Measurements from ENCODE around the gene CAVIN2. TPM values are rescaled to one million over a fixed set of nuclear protein-coding genes. Genes with fewer than 3 reads are reported as not detected.

CAVIN2 gene
- total RNA-seq, 1 donor from 2014 or later = not detected

GRCh38 chr2:191860760-191861466, 14.0 kb upstream of the CAVIN2 start:
- no peak for DNase-seq (ENCODE audit: low spot score)
- Mint-ChIP-seq H3K4me3 (no peak overlapping the region), H3K9me3 (no peaks in the 10 kb centered on the region), H3K27me3 (ENCODE audit: insufficient read depth) (peaks cover 17% of the 10 kb centered on the region), H3K27ac (no peak overlapping the region), H3K4me1 (ENCODE audit: low read depth) (no peaks in the 10 kb centered on the region), H3K36me3 (ENCODE audit: low read depth) (no peaks in the 10 kb centered on the region)
- intact Hi-C loops (cut with micrococcal nuclease) = no loop called here

GRCh38 chr2:191859681-191860080, 12.8 kb upstream of the CAVIN2 start:
- DNase-seq (ENCODE audit: low spot score) = no peak

GRCh38 chr2:191857886-191858285, 11.0 kb upstream of the CAVIN2 start:
- no peak for DNase-seq (ENCODE audit: low spot score)
- H3K36me3 Mint-ChIP-seq (ENCODE audit: low read depth) = no peaks in the 10 kb centered on the region
- intact Hi-C loops (cut with micrococcal nuclease) = no loop called here
- H3K9me3 Mint-ChIP-seq = no peaks in the 10 kb centered on the region
- H3K4me1 Mint-ChIP-seq (ENCODE audit: low read depth) = no peaks in the 10 kb centered on the region
- no peak overlapping the region for H3K27ac Mint-ChIP-seq
- peaks cover 21% of the 10 kb centered on the region for H3K27me3 Mint-ChIP-seq (ENCODE audit: insufficient read depth)
- H3K4me3 Mint-ChIP-seq = no peak overlapping the region

More at GRCh38 chr2:191859681-191860080, 12.8 kb upstream of the CAVIN2 start:
- H3K9me3 Mint-ChIP-seq = no peaks in the 10 kb centered on the region
- H3K36me3 Mint-ChIP-seq (ENCODE audit: low read depth) = no peaks in the 10 kb centered on the region
- H3K4me1 Mint-ChIP-seq (ENCODE audit: low read depth) = no peaks in the 10 kb centered on the region
- intact Hi-C loops (cut with micrococcal nuclease) = no loop called here
- peaks cover 21% of the 10 kb centered on the region for H3K27me3 Mint-ChIP-seq (ENCODE audit: insufficient read depth)
- H3K27ac Mint-ChIP-seq = no peak overlapping the region
- H3K4me3 Mint-ChIP-seq = no peak overlapping the region

- no peak overlapping the region for H3K27ac Mint-ChIP-seq
- H3K27me3 Mint-ChIP-seq (ENCODE audit: insufficient read depth) = peaks cover 21% of the 10 kb centered on the region
- DNase-seq (ENCODE audit: low spot score) = no peak
- H3K4me3 Mint-ChIP-seq = no peak overlapping the region
- H3K36me3 Mint-ChIP-seq (ENCODE audit: low read depth) = no peaks in the 10 kb centered on the region
- H3K9me3 Mint-ChIP-seq = no peaks in the 10 kb centered on the region
- intact Hi-C loops (cut with micrococcal nuclease) = no loop called here
- no peaks in the 10 kb centered on the region for H3K4me1 Mint-ChIP-seq (ENCODE audit: low read depth)
These were observed 10.4 kb upstream of the CAVIN2 start for GRCh38 chr2:191857259-191857805.

- Mint-ChIP-seq H3K4me3 (no peak overlapping the region), H3K27ac (no peak overlapping the region), H3K4me1 (ENCODE audit: low read depth) (no peaks in the 10 kb centered on the region), H3K9me3 (no peaks in the 10 kb centered on the region), H3K36me3 (ENCODE audit: low read depth) (no peaks in the 10 kb centered on the region), H3K27me3 (ENCODE audit: insufficient read depth) (peaks cover 26% of the 10 kb centered on the region)
- no peak for DNase-seq (ENCODE audit: low spot score)
- intact Hi-C loops (cut with micrococcal nuclease) = no loop called here
These were observed 9.4 kb upstream of the CAVIN2 start for GRCh38 chr2:191856111-191856876.

- no peak for DNase-seq (ENCODE audit: low spot score)
- Mint-ChIP-seq H3K9me3 (no peaks in the 10 kb centered on the region), H3K4me1 (ENCODE audit: low read depth) (no peaks in the 10 kb centered on the region), H3K36me3 (ENCODE audit: low read depth) (no peaks in the 10 kb centered on the region), H3K4me3 (no peak overlapping the region), H3K27ac (no peak overlapping the region), H3K27me3 (ENCODE audit: insufficient read depth) (peaks cover 28% of the 10 kb centered on the region)
- intact Hi-C loops (cut with micrococcal nuclease) = no loop called here
These were observed 8.5 kb upstream of the CAVIN2 start for GRCh38 chr2:191855382-191855781.

- DNase-seq (ENCODE audit: low spot score) = no peak
- no peak overlapping the region for H3K27ac Mint-ChIP-seq
- no peaks in the 10 kb centered on the region for H3K36me3 Mint-ChIP-seq (ENCODE audit: low read depth)
- no peaks in the 10 kb centered on the region for H3K9me3 Mint-ChIP-seq
- H3K27me3 Mint-ChIP-seq (ENCODE audit: insufficient read depth) = peaks cover 28% of the 10 kb centered on the region
- intact Hi-C loops (cut with micrococcal nuclease) = no loop called here
- no peak overlapping the region for H3K4me3 Mint-ChIP-seq
- H3K4me1 Mint-ChIP-seq (ENCODE audit: low read depth) = no peaks in the 10 kb centered on the region
These were observed 7.8 kb upstream of the CAVIN2 start for GRCh38 chr2:191854382-191855372.

DNA sequence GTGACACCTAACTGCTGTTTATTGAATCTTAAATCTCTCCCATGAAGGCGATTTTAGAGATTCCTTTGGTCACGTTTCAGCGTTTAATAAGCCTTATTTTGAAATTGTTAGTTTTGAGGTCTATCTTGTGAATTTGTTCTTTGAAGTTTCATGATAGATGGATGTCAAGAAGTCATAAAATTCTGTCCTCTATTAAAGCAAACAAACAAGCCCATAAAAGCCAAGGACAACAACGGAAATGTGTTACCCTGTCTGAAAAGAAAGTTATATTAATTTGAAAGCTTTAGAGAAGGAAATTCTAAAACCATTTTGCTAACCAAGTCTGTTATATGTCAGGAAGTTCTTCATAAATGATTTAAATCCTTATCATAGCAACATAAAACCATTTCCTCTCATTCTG, 7.0 kb upstream of the CAVIN2 start:
- intact Hi-C loops (cut with micrococcal nuclease) = no loop called here
- Mint-ChIP-seq H3K27me3 (ENCODE audit: insufficient read depth) (peaks cover 31% of the 10 kb centered on the region), H3K36me3 (ENCODE audit: low read depth) (no peaks in the 10 kb centered on the region), H3K27ac (no peak overlapping the region), H3K4me1 (ENCODE audit: low read depth) (no peaks in the 10 kb centered on the region), H3K9me3 (no peaks in the 10 kb centered on the region), H3K4me3 (no peak overlapping the region)
- no peak for DNase-seq (ENCODE audit: low spot score)

DNA sequence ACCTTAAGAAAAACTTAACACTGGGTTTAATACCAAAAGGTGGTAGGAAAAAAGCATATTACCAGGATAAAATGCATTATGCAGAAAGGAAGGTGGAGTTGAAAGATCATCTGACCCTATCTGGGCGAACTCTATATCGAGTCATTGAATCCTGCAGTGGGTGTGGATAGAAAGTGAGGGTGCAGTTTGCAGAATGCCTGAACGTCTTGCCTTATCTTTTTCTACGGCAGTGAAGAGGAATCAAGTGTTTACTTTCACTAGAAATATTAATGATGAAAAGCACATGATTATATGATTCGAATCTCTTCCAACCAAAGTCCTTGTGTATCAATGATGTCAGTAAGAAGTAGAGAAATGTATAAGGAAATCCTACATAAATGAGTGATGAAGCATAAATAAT, 4.3 kb upstream of the CAVIN2 start:
- H3K9me3 Mint-ChIP-seq = no peaks in the 10 kb centered on the region
- H3K27me3 Mint-ChIP-seq (ENCODE audit: insufficient read depth) = peaks cover 32% of the 10 kb centered on the region
- intact Hi-C loops (cut with micrococcal nuclease) = no loop called here
- no peak for DNase-seq (ENCODE audit: low spot score)
- H3K4me3 Mint-ChIP-seq = no peak overlapping the region
- H3K36me3 Mint-ChIP-seq (ENCODE audit: low read depth) = no peaks in the 10 kb centered on the region
- H3K4me1 Mint-ChIP-seq (ENCODE audit: low read depth) = no peaks in the 10 kb centered on the region
- no peak overlapping the region for H3K27ac Mint-ChIP-seq

GRCh38 chr2:191848771-191849767, 2.2 kb upstream of the CAVIN2 start:
- H3K4me1 Mint-ChIP-seq (ENCODE audit: low read depth) = no peaks in the 10 kb centered on the region
- H3K4me3 Mint-ChIP-seq = no peak overlapping the region
- DNase-seq (ENCODE audit: low spot score) = no peak
- no peaks in the 10 kb centered on the region for H3K9me3 Mint-ChIP-seq
- H3K27ac Mint-ChIP-seq = no peak overlapping the region
- intact Hi-C loops (cut with micrococcal nuclease) = no loop called here
- peaks cover 41% of the 10 kb centered on the region for H3K27me3 Mint-ChIP-seq (ENCODE audit: insufficient read depth)
- no peaks in the 10 kb centered on the region for H3K36me3 Mint-ChIP-seq (ENCODE audit: low read depth)

DNA sequence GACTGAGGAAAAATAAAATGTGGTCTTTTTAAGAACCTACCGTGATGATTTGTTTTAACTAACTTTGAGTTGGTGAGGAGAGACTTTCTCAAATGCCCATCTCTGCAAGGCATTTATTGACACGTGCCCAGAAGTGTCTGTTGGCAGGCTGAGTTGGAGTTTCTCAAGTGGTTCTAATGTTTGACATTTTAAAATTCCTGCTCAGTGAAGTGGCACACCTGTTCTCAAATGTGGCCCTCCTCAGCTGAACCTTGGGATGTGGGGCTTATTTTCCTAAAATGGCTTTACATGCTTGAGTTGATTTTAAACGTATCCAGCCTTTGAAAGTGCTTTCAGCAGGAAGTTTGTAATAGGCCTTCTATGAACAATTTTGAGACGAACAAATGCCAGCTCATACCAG, 876 bp upstream of the CAVIN2 start:
- H3K27ac Mint-ChIP-seq = no peak overlapping the region
- H3K36me3 Mint-ChIP-seq (ENCODE audit: low read depth) = no peaks in the 10 kb centered on the region
- intact Hi-C loops (cut with micrococcal nuclease) = no loop called here
- H3K4me1 Mint-ChIP-seq (ENCODE audit: low read depth) = no peaks in the 10 kb centered on the region
- H3K9me3 Mint-ChIP-seq = no peaks in the 10 kb centered on the region
- H3K4me3 Mint-ChIP-seq = no peak overlapping the region
- DNase-seq (ENCODE audit: low spot score) = no peak
- peaks cover 38% of the 10 kb centered on the region for H3K27me3 Mint-ChIP-seq (ENCODE audit: insufficient read depth)
